ENCODE results near the gene OPRPN. TPM values are rescaled to one million over a fixed set of nuclear protein-coding genes. Genes with fewer than 3 reads are reported as not detected.

Gene OPRPN
- polyA plus RNA-seq, 1 donor (not counting 4 experiments of a cell fraction or from before 2014, with no cell fraction given) = not detected

- TF ChIP-seq CTCF (optimal IDR thresholded peaks at IDR 0.05 in 1 of 3, IDR thresholded peaks at IDR 0.05 in 1 of 3, conservative IDR thresholded peaks at IDR 0.05 in 1 of 3; ENCODE audit: extremely low read depth in 1 of 3, insufficient read depth in 2 of 3, low read length in 3 of 3) (no peak), EZH2 (IDR thresholded peaks at IDR 0.05; ENCODE audit: low read length) (no peak)
- Histone ChIP-seq H3K9ac (ENCODE audit: control insufficient read depth, extremely low read depth, insufficient read depth, low read length) (no peak overlapping the region), H2AFZ (ENCODE audit: control insufficient read depth, low read length) (no peak overlapping the region), H3K9me3 (ENCODE audit: control insufficient read depth, low read depth, low read length) (no peaks in the 10 kb centered on the region), H3K27ac (ENCODE audit: control insufficient read depth, insufficient read depth, low read length) (no peak overlapping the region), H3K79me2 (ENCODE audit: control insufficient read depth, insufficient read depth, low read length) (no peaks in the 10 kb centered on the region), H3K4me1 (ENCODE audit: control insufficient read depth, extremely low read depth, insufficient read depth, low read length) (no peaks in the 10 kb centered on the region), H3K4me3 (ENCODE audit: control insufficient read depth in 2 of 3, extremely low read depth in 1 of 3, insufficient read depth in 2 of 3, low read depth in 1 of 3, low read length in 3 of 3) (no peak overlapping the region), H3K4me2 (ENCODE audit: control insufficient read depth, extremely low read depth, insufficient read depth, low read depth, low read length) (no peak overlapping the region), H3K36me3 (ENCODE audit: control insufficient read depth in 2 of 2, extremely low read depth in 1 of 2, insufficient read depth in 2 of 2, low read length in 2 of 2) (no peaks in the 10 kb centered on the region), H4K20me1 (ENCODE audit: control insufficient read depth, extremely low read depth, insufficient read depth, low read length) (no peaks in the 10 kb centered on the region), H3K9me1 (ENCODE audit: control insufficient read depth, extremely low read depth, insufficient read depth, low read length) (no peaks in the 10 kb centered on the region), H3K27me3 (ENCODE audit: control insufficient read depth, extremely low read depth, insufficient read depth, low read length) (no peaks in the 10 kb centered on the region)
- dilution Hi-C loops (cut with MboI; ENCODE audit: extremely low pct_ligation_motif_present, low sequenced_read_pairs) = no loop called here
- no peak for DNase-seq (ENCODE audit: low read depth, low spot score)
- FAIRE-seq = no peak
Observed at GRCh38 chr4:70405765-70406164, 8.0 kb downstream of the OPRPN start.

- Histone ChIP-seq H4K20me1 (ENCODE audit: control insufficient read depth, extremely low read depth, insufficient read depth, low read length) (no peaks in the 10 kb centered on the region), H3K4me1 (ENCODE audit: control insufficient read depth, extremely low read depth, insufficient read depth, low read length) (no peaks in the 10 kb centered on the region), H3K9me1 (ENCODE audit: control insufficient read depth, extremely low read depth, insufficient read depth, low read length) (no peaks in the 10 kb centered on the region), H3K4me2 (ENCODE audit: control insufficient read depth, extremely low read depth, insufficient read depth, low read depth, low read length) (no peak overlapping the region), H3K27me3 (ENCODE audit: control insufficient read depth, extremely low read depth, insufficient read depth, low read length) (no peaks in the 10 kb centered on the region), H3K36me3 (ENCODE audit: control insufficient read depth in 2 of 2, extremely low read depth in 1 of 2, insufficient read depth in 2 of 2, low read length in 2 of 2) (no peaks in the 10 kb centered on the region), H3K79me2 (ENCODE audit: control insufficient read depth, insufficient read depth, low read length) (no peaks in the 10 kb centered on the region), H3K9ac (ENCODE audit: control insufficient read depth, extremely low read depth, insufficient read depth, low read length) (no peak overlapping the region), H3K4me3 (ENCODE audit: control insufficient read depth in 2 of 3, extremely low read depth in 1 of 3, insufficient read depth in 2 of 3, low read depth in 1 of 3, low read length in 3 of 3) (no peak overlapping the region), H2AFZ (ENCODE audit: control insufficient read depth, low read length) (no peak overlapping the region), H3K9me3 (ENCODE audit: control insufficient read depth, low read depth, low read length) (no peaks in the 10 kb centered on the region), H3K27ac (ENCODE audit: control insufficient read depth, insufficient read depth, low read length) (no peak overlapping the region)
- TF ChIP-seq EZH2 (IDR thresholded peaks at IDR 0.05; ENCODE audit: low read length) (no peak), CTCF (optimal IDR thresholded peaks at IDR 0.05 in 1 of 3, IDR thresholded peaks at IDR 0.05 in 1 of 3, conservative IDR thresholded peaks at IDR 0.05 in 1 of 3; ENCODE audit: extremely low read depth in 1 of 3, insufficient read depth in 2 of 3, low read length in 3 of 3) (no peak)
- DNase-seq (ENCODE audit: low read depth, low spot score) (no peak), FAIRE-seq (no peak)
- dilution Hi-C loops (cut with MboI; ENCODE audit: extremely low pct_ligation_motif_present, low sequenced_read_pairs) = no loop called here
Observed at GRCh38 chr4:70425306-70425705, 27.6 kb downstream of the OPRPN start.
